GM19035 (cell line): ENCODE measurements around the gene DDX4.

Experiments used
- ATAC-seq: cut with Tn5 transposase; IDR thresholded peaks from one replicate; pipeline ENCODE4 v1.9.1; 2021; ENCODE audit not compliant: unreplicated experiment

Gene DDX4

GRCh38 chr5:55820488-55820887, 82.6 kb downstream of the DDX4 start:
- no peak for ATAC-seq

- ATAC-seq, result no peak
These were observed 84.1 kb downstream of the DDX4 start for GRCh38 chr5:55821731-55822512.

DNA sequence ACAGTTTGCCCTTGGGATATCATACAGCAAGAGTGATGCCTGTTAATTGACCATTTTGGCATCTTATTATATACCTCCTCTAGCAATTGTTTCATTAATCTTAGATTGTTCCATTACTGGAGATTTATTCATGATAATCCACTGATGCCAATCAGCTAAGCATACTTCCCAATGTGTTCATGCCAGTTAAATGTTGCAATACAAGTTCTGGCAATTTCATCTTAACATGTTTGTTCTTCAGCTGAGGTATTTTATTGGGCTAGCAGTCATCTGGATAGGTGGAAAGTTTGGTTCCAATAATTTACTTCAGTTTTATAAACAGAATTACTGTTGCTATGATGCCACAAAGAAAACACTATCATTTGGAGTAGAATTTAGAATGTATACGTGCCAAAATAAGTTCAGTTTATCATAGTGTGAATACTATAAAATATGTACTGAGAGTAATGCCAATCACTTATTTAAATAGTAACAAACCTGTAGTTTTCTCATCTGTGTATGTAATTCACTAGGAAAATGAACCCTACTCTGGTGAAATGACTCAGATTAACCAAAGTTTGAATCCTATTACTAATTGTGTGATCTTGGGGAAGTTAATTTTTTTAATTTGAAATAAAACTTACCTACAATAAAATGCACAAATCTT, 85.4 kb downstream of the DDX4 start:
- no peak for ATAC-seq

DNA sequence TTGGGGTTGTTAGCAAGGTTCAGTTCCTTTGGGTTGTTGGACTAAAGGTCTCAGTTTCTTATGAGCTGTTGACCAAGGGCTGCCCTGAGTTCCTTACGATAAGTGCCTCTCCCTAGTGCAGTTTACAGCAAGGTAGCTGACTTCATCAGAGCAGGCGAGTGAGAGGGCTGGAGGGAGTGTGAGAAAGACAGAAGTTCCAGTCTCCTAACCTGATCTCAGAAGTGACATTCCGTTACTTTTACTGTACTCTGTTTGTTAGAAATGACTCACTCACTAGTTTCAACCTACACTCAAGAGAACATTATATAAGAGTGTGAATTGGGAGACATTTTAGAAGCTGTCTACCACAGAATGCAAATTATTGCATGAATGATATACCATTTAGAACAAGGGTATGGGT, 92.1 kb downstream of the DDX4 start:
- ATAC-seq, result no peak

- ATAC-seq, result no peak
These were observed 94.6 kb downstream of the DDX4 start for GRCh38 chr5:55832446-55832845.

- ATAC-seq, result no peak
These were observed 98.3 kb downstream of the DDX4 start for GRCh38 chr5:55836191-55836590.

DNA sequence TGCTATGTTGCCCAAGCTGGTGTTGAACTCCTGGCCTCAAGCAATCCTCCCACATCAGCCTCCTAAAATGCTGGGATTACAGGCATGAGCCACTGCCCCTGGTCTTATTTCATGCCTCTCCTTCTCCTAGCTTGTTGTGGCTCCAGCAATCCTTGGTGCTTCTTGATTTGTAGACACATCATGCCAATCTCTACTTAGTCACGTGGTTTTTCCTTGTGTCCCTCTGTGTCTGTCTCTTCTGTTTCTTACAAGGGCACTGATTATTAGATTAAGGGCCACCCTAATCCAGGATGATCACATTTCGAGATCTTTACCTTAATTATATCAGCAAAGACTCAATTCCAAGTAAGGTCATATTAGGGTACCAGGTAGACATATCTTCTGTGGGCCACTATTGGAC, 104.1 kb downstream of the DDX4 start:
- ATAC-seq, result no peak

DNA sequence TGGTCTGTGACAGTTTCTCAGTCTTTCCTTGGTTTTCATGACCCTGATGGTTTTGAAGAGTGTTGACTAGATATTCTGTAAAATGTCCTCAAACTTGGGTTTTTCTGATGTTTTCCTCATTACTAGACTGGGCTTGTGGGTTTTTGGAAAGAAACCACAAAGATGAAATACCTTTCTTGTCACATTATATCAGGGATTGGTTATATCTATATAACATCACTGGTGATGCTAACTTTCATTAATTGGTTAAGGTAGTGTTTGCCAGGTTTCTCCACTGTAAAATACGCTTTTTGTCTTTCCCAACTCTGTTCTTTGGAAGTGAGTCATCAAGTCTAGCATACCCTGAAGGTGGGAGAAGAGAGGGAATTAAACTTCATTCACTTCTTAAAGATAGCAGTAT, 110.0 kb downstream of the DDX4 start:
- no peak for ATAC-seq

DNA sequence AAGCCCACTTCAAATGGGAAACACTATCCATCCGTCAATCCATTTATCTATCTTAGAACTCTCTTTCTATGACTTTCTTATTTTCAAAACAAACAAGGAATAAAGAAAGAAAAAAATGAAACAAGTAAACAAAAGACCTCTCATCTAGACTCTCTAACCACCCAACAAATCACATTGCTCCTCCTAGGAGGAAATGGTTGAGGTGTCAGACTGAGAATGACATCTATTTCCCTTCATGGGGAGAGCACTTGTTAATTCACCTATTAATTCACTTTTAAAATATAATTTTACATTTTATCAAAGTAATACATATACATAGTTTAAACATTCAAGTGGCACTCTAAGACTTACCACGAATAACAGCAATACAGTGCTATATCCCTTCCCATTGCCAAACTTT, 110.9 kb downstream of the DDX4 start:
- no peak for ATAC-seq

- ATAC-seq, result no peak
These were observed 113.2 kb downstream of the DDX4 start, which contains the start of gene IL31RA for GRCh38 chr5:55850839-55851674. TSS of gene IL31RA (plus strand) at chr5:55851357. CDS start at chr5:55851571, 214 bp downstream.

DNA sequence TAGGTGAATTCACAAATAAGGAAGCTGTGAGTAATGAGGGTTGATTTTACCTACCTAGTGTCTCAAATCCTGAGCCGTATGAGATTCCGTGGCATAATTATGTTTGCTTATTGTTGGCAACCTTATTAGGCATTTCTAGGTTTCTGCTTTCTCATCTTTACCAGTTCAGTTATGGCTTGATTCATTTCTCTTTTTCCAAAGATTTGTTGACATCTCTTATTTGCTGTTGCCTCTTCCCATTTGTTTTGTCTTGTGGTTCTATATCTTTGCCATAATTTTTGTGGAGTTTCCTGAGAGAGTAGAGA, 113.8 kb downstream of the DDX4 start:
- ATAC-seq, result no peak

DNA sequence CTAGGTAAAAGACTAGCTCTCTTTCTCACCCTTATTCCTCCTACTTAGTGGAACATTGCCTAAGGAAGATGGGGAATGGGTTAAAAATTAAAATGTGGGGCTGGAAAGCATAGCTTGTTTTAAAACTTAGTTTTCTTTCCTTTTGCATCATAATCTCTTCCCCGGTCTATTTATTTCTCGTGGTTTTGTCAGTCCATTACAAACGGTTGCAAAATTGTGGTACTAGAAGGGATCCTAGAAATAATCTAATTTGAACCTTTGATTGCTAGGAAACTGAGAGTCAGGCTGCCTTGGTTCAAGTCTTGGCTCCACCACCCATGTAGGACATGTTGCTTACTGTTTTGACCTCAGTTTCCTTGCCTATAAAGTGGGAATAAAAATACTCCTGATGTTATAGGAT, 114.6 kb downstream of the DDX4 start:
- ATAC-seq, result no peak

DNA sequence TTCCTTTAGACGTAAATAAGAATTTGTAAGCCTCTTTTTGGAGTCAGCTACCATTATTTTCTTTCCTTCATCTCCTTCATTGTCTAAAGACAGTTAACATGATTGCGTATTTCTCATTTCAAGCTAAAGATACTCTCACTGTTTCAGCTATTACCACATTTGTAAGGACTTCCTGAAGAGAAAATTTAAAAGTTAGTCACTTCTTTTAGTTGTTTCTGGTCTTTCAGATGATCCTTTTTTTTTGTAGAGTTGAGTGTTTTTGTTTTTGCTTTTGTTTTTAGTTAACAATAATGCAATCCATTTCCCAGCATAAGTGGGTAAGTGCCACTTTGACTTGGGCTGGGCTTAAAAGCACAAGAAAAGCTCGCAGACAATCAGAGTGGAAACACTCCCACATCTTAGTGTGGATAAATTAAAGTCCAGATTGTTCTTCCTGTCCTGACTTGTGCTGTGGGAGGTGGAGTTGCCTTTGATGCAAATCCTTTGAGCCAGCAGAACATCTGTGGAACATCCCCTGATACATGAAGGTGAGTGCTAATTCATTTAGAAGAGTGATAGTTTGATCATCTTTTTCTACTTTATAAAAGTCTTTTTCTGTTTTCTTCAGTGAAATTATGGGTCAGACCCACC, 115.3 kb downstream of the DDX4 start:
- ATAC-seq, result no peak

DNA sequence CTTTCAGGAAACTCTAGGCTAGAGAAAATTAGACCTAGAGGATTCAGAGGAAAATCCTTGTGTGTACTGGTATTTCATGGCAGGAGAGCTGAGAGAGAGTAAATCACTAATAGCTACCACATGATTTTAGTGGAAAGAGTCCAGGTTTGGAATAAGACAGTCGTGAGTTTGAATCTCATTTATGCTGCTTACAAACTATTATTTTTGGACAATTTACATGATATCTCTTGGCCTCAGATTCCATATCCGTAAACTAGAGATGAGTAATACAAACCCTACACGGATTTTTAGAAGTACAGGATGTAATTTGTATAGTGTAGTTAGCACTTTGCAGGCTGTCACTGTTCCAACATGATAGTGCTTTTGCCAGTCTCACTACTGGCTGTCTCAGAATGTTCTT, 116.0 kb downstream of the DDX4 start:
- no peak for ATAC-seq

GRCh38 chr5:55855509-55855908, 117.6 kb downstream of the DDX4 start:
- ATAC-seq, result no peak

- no peak for ATAC-seq
These were observed 118.8 kb downstream of the DDX4 start for GRCh38 chr5:55856516-55857246.

- no peak for ATAC-seq
These were observed 119.4 kb downstream of the DDX4 start for GRCh38 chr5:55857247-55857640.

DNA sequence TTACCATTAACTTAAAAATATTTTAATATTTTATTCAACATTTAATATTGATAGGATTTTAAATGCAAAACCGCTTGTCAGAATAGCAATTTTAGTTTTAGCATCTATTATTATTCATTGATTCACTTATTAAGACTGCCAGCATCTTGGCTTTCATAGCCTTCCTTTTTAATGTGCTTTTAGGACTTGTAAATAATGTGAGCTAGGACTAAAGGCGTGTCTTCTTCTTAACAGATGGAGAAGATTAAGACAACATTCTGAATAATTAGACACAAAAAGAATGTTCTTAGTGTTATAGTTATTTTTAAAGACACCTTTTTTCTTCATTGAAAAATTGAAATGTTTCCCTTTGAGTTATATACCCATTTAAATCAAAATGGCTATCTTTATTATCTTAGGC, 120.2 kb downstream of the DDX4 start:
- ATAC-seq, result no peak

GRCh38 chr5:55860288-55860687, 122.4 kb downstream of the DDX4 start:
- ATAC-seq, result no peak

DNA sequence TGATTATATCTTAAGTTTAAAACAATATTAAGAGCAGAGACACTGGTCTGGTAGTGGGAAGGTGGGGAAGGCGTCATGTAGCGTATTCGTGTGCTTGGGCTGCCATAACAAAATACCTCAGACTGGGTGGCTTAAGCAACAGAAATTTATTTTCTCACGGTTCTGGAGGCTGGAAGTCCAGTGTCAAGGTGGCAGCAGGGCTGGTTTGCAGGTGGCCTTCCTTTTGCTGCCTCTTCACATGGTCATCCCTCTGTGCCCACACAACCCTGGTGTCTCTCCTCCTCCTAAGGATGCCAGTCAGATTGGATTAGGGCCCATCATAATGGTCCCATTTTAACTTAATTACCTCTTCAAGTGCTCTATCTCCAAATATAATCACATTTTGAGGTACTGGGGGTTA, 122.8 kb downstream of the DDX4 start:
- no peak for ATAC-seq
